HCT116 (cell line): Measurements from ENCODE around the gene HUNK. TPM values are rescaled to one million over a fixed set of nuclear protein-coding genes. Genes with fewer than 3 reads are reported as not detected.

Experiments
- ATAC-seq: fragments of 200-7000 bp; cut with Tn5 transposase; 2 replicates; pipeline ENCODE4 v1.9.1; 2020; ENCODE audit warnings: mild to moderate bottlenecking, moderate library complexity
- BruUV-seq: library from RNA; stranded (reverse); fragments of 400-500 nt; replicated peaks from 2 replicates; lab custom pipeline; 2021; lab: Mats Ljungman, UMichigan
- CTCF ChIA-PET: fragments of 300-600 bp; sonication (Branson Sonifier 250); formaldehyde crosslinking; loops from one replicate; lab custom pipeline; 2021; ENCODE audit warnings: antibody characterized with exemption; lab: Charles Lee
- POLR2A ChIA-PET: fragments of 300-600, 350-600 bp; sonication (Branson Sonifier 250); formaldehyde crosslinking; loops from one replicate; lab custom pipeline; 2021; ENCODE audit warnings: antibody characterized with exemption; lab: Charles Lee
- RAD21 ChIA-PET, 2 experiments: fragments of 300-600 bp; sonication (Branson Sonifier 250); formaldehyde crosslinking; loops; one replicate each; lab custom pipeline; 2023; ENCODE audit warnings: low total read pairs in 2 of 2; ENCODE audit not compliant: uncharacterized antibody in 2 of 2, unreplicated experiment in 2 of 2, low non-redundant PET in 1 of 2; lab: Charles Lee
- DNase-seq: peaks from one replicate; pipeline ENCODE4 v3.0.0-alpha.2; 2010; ENCODE audit warnings: low read depth, low spot score
- H2AFZ ChIP-seq: fragments of 200-600 bp; shearing (Covaris generic), sonication (generic); 2 replicates; pipeline ENCODE4 v1.6.1; 2017; ENCODE audit warnings: low read depth, mixed run types, mixed read lengths, antibody characterized with exemption, low read length; ENCODE audit not compliant: poor library complexity, severe bottlenecking
- H3K27ac ChIP-seq: 2 replicates; pipeline ENCODE4 v1.5.1; 2012; ENCODE audit warnings: low read depth, low read length
- H3K27me3 ChIP-seq: fragments of 200-600 bp; sonication (generic); 2 replicates; pipeline ENCODE4 v1.6.1; 2016; ENCODE audit warnings: mixed run types, low read length, mixed read lengths; ENCODE audit not compliant: insufficient read depth
- H3K36me3 ChIP-seq, 2 experiments: fragments of 200-500 bp in 1 of 2; fragments of 200-600 bp in 1 of 2; sonication (Bioruptor generic) in 1 of 2; sonication (generic) in 1 of 2; 2 replicates each; pipeline versions ENCODE4 v1.5.1 to v1.6.1; 2014 to 2016; ENCODE audit warnings: low read length in 2 of 2, inconsistent platforms in 1 of 2, mixed read lengths in 1 of 2, mixed run types in 1 of 2; ENCODE audit not compliant: insufficient read depth in 2 of 2, control insufficient read depth in 1 of 2
- H3K4me1 ChIP-seq, 2 experiments: fragments of 200-600 bp in 1 of 2; sonication (generic) in 1 of 2; 2 replicates each; pipeline versions ENCODE4 v1.5.1 to v1.6.1; 2012 to 2017; ENCODE audit warnings: low read length in 2 of 2, inconsistent platforms in 1 of 2, mild to moderate bottlenecking in 1 of 2, mixed read lengths in 1 of 2, mixed run types in 1 of 2, moderate library complexity in 1 of 2; ENCODE audit not compliant: insufficient read depth in 2 of 2, control insufficient read depth in 1 of 2
- H3K4me2 ChIP-seq: fragments of 200-600 bp; sonication (generic); 2 replicates; pipeline ENCODE4 v1.6.1; 2017; ENCODE audit warnings: mixed run types, low read length, mixed read lengths
- H3K4me3 ChIP-seq, 2 experiments: fragments of 200-600 bp in 1 of 2; sonication (generic) in 1 of 2; replicated peaks in 1 of 2; 2 replicates each; pipeline ENCODE4 v1.5.1; 2011 to 2016; ENCODE audit warnings: low read length in 2 of 2, control low read depth in 1 of 2, low read depth in 1 of 2, mild to moderate bottlenecking in 1 of 2, mixed read lengths in 1 of 2, mixed run types in 1 of 2
- H3K79me2 ChIP-seq: fragments of 200-600 bp; sonication (generic); 2 replicates; pipeline ENCODE4 v1.6.1; 2017; ENCODE audit warnings: mild to moderate bottlenecking, mixed run types, low read length, moderate library complexity, mixed read lengths; ENCODE audit not compliant: insufficient read depth
- H3K9ac ChIP-seq: fragments of 200-600 bp; sonication (generic); 2 replicates; pipeline ENCODE4 v1.6.1; 2016; ENCODE audit warnings: low read length, mixed read lengths
- H3K9me2 ChIP-seq: fragments of 200-600 bp; sonication (generic), shearing (Covaris generic); 2 replicates; pipeline ENCODE4 v1.6.1; 2017; ENCODE audit warnings: mixed run types, mild to moderate bottlenecking, moderate library complexity; ENCODE audit not compliant: insufficient read depth
- H3K9me3 ChIP-seq, 2 experiments: fragments of 200-500 bp in 1 of 2; fragments of 200-600 bp in 1 of 2; sonication (Bioruptor generic) in 1 of 2; sonication (generic) in 1 of 2; 2 replicates each; pipeline ENCODE4 v1.6.1; 2014 to 2017; ENCODE audit warnings: low read length in 2 of 2, mixed read lengths in 2 of 2, inconsistent platforms in 1 of 2, low read depth in 1 of 2, mild to moderate bottlenecking in 1 of 2, mixed run types in 1 of 2, moderate library complexity in 1 of 2; ENCODE audit not compliant: control insufficient read depth in 1 of 2, insufficient read depth in 1 of 2
- H4K20me1 ChIP-seq: fragments of 200-600 bp; sonication (generic), shearing (Covaris generic); 2 replicates; pipeline ENCODE4 v1.6.1; 2017; ENCODE audit warnings: mixed run types, mild to moderate bottlenecking, moderate library complexity; ENCODE audit not compliant: insufficient read depth
- CBX3 ChIP-seq: IDR thresholded peaks from 2 replicates; pipeline ENCODE4 v1.6.1; 2012; ENCODE audit warnings: low read depth
- CTCF ChIP-seq, 3 experiments: fragments of 200-600 bp in 1 of 3; sonication (generic) in 1 of 3; IDR thresholded peaks in 2 of 3; conservative IDR thresholded peaks in 1 of 3; 2 replicates each; pipeline ENCODE4 v1.5.1; 2012 to 2017; ENCODE audit warnings: low read depth in 2 of 3, low read length in 2 of 3, antibody characterized with exemption in 1 of 3, borderline replicate concordance in 1 of 3, control low read depth in 1 of 3, mild to moderate bottlenecking in 1 of 3, mixed read lengths in 1 of 3, mixed run types in 1 of 3, moderate library complexity in 1 of 3; ENCODE audit not compliant: insufficient read depth in 1 of 3
- EZH2 ChIP-seq: fragments of 200-600 bp; sonication (generic); IDR thresholded peaks from 2 replicates; pipeline ENCODE4 v1.6.1; 2017; ENCODE audit warnings: antibody characterized with exemption, mixed run types
- EZH2phosphoT487 ChIP-seq: fragments of 200-600 bp; IDR thresholded peaks from 2 replicates; pipeline ENCODE4 v1.6.1; 2018; ENCODE audit warnings: antibody characterized with exemption, borderline replicate concordance
- FOSL1 ChIP-seq: IDR thresholded peaks from 2 replicates; pipeline ENCODE4 v1.6.1; 2012; ENCODE audit warnings: low read depth
- POLR2AphosphoS5 ChIP-seq: IDR thresholded peaks from 2 replicates; pipeline ENCODE4 v1.6.1; 2011; ENCODE audit warnings: mild to moderate bottlenecking, low read depth, low read length, moderate library complexity
- RAD21 ChIP-seq: IDR thresholded peaks from 2 replicates; pipeline ENCODE4 v1.6.1; 2012; ENCODE audit warnings: low read depth, mild to moderate bottlenecking
- REST ChIP-seq: IDR thresholded peaks from 2 replicates; pipeline ENCODE4 v1.6.1; 2012; ENCODE audit warnings: low read depth
- SIN3A ChIP-seq: IDR thresholded peaks from 2 replicates; pipeline ENCODE4 v1.6.1; 2012; ENCODE audit warnings: low read depth
- SP1 ChIP-seq: IDR thresholded peaks from 2 replicates; pipeline ENCODE4 v1.6.1; 2012; ENCODE audit warnings: low read depth
- SRF ChIP-seq: IDR thresholded peaks from 2 replicates; pipeline ENCODE4 v1.6.1; 2012; ENCODE audit warnings: low read depth
- TCF7L2 ChIP-seq: IDR thresholded peaks from 2 replicates; pipeline ENCODE4 v1.7.0; 2011; ENCODE audit warnings: borderline replicate concordance, inconsistent platforms; ENCODE audit not compliant: insufficient read depth, insufficient read length; ENCODE audit errors: extremely low read depth
- ZBTB33 ChIP-seq: IDR thresholded peaks from 2 replicates; pipeline ENCODE4 v1.6.1; 2011; ENCODE audit warnings: mild to moderate bottlenecking, low read length, moderate library complexity; ENCODE audit not compliant: insufficient replicate concordance; ENCODE audit errors: extremely low read depth
- ZNF274 ChIP-seq: fragments of 200-500 bp; sonication (Bioruptor generic); IDR thresholded peaks from 2 replicates; pipeline ENCODE4 v1.6.1; 2014; ENCODE audit warnings: mild to moderate bottlenecking, low read depth, low read length, inconsistent platforms
- intact Hi-C: fragments of 100-400 bp; cut with micrococcal nuclease; formaldehyde crosslinking; loops from 2 replicates; pipeline ENCODE4 v1.10.0; 2022
- total RNA-seq: library from RNA; stranded (reverse); gene quantifications from one replicate; pipeline ENCODE4 v1.2.1, GENCODE V29; 2021; ENCODE audit not compliant: unreplicated experiment

The HUNK gene
- total RNA-seq, 1 experiment from 2014 or later: not detected

GRCh38 chr21:32015461-32016139 is 142.8 kb downstream of the HUNK start:
- ChIA-PET RAD21 (no interaction called here), CTCF (no interaction called here)
- no peak for DNase-seq

GRCh38 chr21:32018381-32018780 is 145.6 kb downstream of the HUNK start:
- Histone ChIP-seq H3K79me2 (no peaks in the 10 kb centered on the region), H3K4me3 (no peak overlapping the region), H3K27ac (no peak overlapping the region), H3K4me2 (no peak overlapping the region), H3K36me3 (no peaks in the 10 kb centered on the region), H3K27me3 (peaks cover 54% of the 10 kb centered on the region), H3K9ac (no peak overlapping the region), H4K20me1 (no peaks in the 10 kb centered on the region), H3K9me3 (no peaks in the 10 kb centered on the region), H2AFZ (no peak overlapping the region), H3K4me1 (no peaks in the 10 kb centered on the region), H3K9me2 (no peaks in the 10 kb centered on the region)
- ATAC-seq: no peak
- no peak for DNase-seq
- ChIA-PET RAD21 (no interaction called here), CTCF (no interaction called here), POLR2A (no interaction called here)
- intact Hi-C loops: no loop called here
- BruUV-seq: no TSS peak
- TF ChIP-seq REST (no peak), TCF7L2 (no peak), CTCF (IDR thresholded peaks at IDR 0.05 in 2 of 3, conservative IDR thresholded peaks at IDR 0.05 in 1 of 3; ENCODE audit: borderline replicate concordance in 1 of 3, insufficient read depth in 1 of 3, low read depth in 2 of 3, low read length in 2 of 3) (no peak), ZNF274 (no peak), SP1 (no peak), ZBTB33 (no peak)

More at GRCh38 chr21:32015461-32016139, 142.8 kb downstream of the HUNK start:
- Histone ChIP-seq H4K20me1 (no peaks in the 10 kb centered on the region), H3K4me1 (no peaks in the 10 kb centered on the region), H3K36me3 (no peaks in the 10 kb centered on the region), H3K79me2 (no peaks in the 10 kb centered on the region), H3K4me3 (no peak overlapping the region), H3K9me2 (no peaks in the 10 kb centered on the region), H3K27me3 (peaks cover 42% of the 10 kb centered on the region), H3K9me3 (no peaks in the 10 kb centered on the region), H3K9ac (no peak overlapping the region), H2AFZ (no peak overlapping the region), H3K4me2 (no peak overlapping the region), H3K27ac (no peak overlapping the region)
- no TSS peak for BruUV-seq
- no peak for ATAC-seq
- POLR2A ChIA-PET: no interaction called here
- TF ChIP-seq SP1 (no peak), CBX3 (no peak), RAD21 (no peak), EZH2 (no peak), POLR2AphosphoS5 (no peak), ZNF274 (no peak), SIN3A (no peak), EZH2phosphoT487 (no peak), FOSL1 (no peak), TCF7L2 (no peak), SRF (no peak)
- intact Hi-C loops: no loop called here
